ENCODE data around the gene PRKAG2. TPM values are rescaled to one million over a fixed set of nuclear protein-coding genes. Genes with fewer than 3 reads are reported as not detected.

The PRKAG2 gene
- total RNA-seq, 4 donors from 2014 or later: 19.5 to 30.8 (median 27.6) TPM

- H3K4me1 ChIP-seq: peaks cover 9 to 58% of the 10 kb centered on the region in 2 donors
- intact Hi-C loops (cut with DNase I): no loop called here
- TF ChIP-seq, protein P1, sequence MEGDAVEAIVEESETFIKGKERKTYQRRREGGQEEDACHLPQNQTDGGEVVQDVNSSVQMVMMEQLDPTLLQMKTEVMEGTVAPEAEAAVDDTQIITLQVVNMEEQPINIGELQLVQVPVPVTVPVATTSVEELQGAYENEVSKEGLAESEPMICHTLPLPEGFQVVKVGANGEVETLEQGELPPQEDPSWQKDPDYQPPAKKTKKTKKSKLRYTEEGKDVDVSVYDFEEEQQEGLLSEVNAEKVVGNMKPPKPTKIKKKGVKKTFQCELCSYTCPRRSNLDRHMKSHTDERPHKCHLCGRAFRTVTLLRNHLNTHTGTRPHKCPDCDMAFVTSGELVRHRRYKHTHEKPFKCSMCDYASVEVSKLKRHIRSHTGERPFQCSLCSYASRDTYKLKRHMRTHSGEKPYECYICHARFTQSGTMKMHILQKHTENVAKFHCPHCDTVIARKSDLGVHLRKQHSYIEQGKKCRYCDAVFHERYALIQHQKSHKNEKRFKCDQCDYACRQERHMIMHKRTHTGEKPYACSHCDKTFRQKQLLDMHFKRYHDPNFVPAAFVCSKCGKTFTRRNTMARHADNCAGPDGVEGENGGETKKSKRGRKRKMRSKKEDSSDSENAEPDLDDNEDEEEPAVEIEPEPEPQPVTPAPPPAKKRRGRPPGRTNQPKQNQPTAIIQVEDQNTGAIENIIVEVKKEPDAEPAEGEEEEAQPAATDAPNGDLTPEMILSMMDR (IDR thresholded peaks at IDR 0.05): no peak
- no peak for TF ChIP-seq POLR2A (IDR thresholded peaks at IDR 0.05)
Observed at GRCh38 chr7:151686016-151686766, 190.7 kb downstream of the PRKAG2 start.

GRCh38 chr7:151684408-151685175 is 192.3 kb downstream of the PRKAG2 start:
- Histone ChIP-seq H3K4me1 (peaks cover 13 to 67% of the 10 kb centered on the region in 2 donors), H3K36me3 (no peaks in the 10 kb centered on the region), H3K4me3 (replicated peaks in 1 of 3) (no peak overlapping the region), H3K27ac (no peak overlapping the region), H3K9me3 (no peaks in the 10 kb centered on the region), H3K27me3 (no peaks in the 10 kb centered on the region)
- no peak for DNase-seq
- intact Hi-C loops (cut with DNase I): no loop called here
- TF ChIP-seq, protein P1 (IDR thresholded peaks at IDR 0.05): no peak
- TF ChIP-seq POLR2A (IDR thresholded peaks at IDR 0.05): no peak
- 95 to 97% methylated on average over 9 of the region's 13 CpGs for WGBS, 2 donors

More at GRCh38 chr7:151686016-151686766, 190.7 kb downstream of the PRKAG2 start:
- WGBS, 2 donors: 89 to 96% methylated on average over 13 of the region's 13 CpGs
- H3K27ac ChIP-seq: no peak overlapping the region
- no peak overlapping the region for H3K4me3 ChIP-seq (replicated peaks in 1 of 3)
- DNase-seq: no peak
- no peaks in the 10 kb centered on the region for H3K36me3 ChIP-seq
- H3K27me3 ChIP-seq: no peaks in the 10 kb centered on the region
- H3K9me3 ChIP-seq: no peaks in the 10 kb centered on the region

DNA sequence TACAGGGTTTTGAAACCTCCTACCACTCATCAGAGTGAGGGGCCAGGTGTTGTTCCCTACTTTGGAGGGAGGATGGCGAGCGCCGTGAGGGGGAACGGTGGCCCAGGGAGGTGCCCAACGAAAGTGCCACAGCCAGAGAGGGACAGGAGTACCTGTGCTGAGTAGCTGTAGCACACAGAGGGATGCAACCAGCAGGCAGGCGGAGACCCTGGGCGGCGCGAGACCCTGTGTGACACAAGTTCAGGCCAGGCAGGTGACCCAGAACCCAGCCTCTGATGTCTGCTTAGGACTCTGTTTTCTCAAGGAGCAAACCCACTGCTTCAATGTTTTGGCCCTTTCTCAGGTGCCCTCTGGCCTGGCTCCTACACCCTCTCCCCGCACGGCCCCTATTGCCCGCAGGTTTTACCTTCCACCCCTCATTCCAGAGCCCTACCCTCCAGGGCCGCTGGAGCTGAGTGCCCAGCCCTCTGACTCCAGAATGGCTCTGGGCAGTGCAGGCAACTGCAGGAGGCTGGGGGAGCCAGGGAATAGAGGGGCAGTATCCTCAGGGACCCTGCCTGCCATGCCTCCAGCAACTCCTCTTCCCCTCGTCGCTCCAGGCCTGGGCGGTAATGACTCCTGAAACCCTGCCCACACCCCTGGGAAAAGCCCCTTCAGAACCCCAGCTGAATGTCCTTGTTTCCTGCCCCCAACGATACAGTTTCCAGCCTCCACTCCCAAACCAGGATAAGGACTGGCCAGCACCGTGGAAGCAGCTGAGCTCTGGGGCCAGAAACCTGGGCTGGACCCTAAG is 193.1 kb downstream of the PRKAG2 start:
- intact Hi-C loops (cut with DNase I): no loop called here
- H3K9me3 ChIP-seq: no peaks in the 10 kb centered on the region
- TF ChIP-seq POLR2A (IDR thresholded peaks at IDR 0.05): no peak
- TF ChIP-seq, protein P1 (IDR thresholded peaks at IDR 0.05): no peak
- no peaks in the 10 kb centered on the region for H3K27me3 ChIP-seq
- 88 to 90% methylated on average over 18 of the region's 18 CpGs for WGBS, 2 donors
- no peak for DNase-seq
- peak overlapping the region in 1 of 3 donors; percentile 62 for H3K27ac ChIP-seq
- peaks cover 13 to 66% of the 10 kb centered on the region in 2 donors for H3K4me1 ChIP-seq
- H3K36me3 ChIP-seq: no peaks in the 10 kb centered on the region
- H3K4me3 ChIP-seq (replicated peaks in 1 of 3): no peak overlapping the region

DNA sequence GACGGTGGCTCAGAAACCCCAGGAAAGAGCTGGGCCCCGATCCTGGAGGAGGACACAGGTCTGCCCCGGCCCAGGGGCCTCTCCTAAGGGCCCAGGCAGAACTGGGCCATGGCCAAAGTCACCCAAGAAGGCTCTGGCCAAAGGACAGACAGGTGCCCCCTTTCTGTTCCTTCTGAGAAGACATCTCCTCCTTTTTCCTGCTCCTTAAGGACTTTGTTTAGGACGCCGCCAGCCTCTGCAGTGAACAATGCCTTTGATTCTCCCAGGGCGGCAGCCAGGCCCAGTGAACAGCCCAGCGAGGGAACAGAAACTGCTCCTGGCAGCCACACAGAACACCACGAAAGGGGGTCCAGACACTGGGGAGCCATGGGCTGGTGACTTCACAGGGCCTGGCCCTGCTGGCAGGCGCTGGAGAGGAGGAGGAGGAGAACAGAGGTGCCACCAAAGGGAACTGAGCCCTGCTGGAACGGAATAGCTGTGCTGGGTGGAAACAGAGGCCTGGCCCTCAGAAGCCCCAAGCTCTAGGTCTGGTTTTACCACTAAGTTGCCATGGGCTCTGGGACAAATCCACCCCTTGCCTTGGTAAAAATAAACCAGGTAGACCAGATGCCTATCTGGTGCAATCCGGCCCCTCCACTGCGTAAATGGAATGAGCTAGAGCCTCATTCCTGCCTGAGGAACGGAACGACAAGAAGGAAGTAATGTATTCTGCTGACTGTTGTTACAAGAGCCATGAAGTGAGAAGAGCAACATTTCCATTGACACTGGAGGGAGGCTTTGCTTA is 193.9 kb downstream of the PRKAG2 start:
- H3K36me3 ChIP-seq: no peaks in the 10 kb centered on the region
- DNase-seq: peak; percentile 26 to 30
- peak overlapping the region in 1 of 3 donors; percentile 62 for H3K27ac ChIP-seq
- H3K9me3 ChIP-seq: no peaks in the 10 kb centered on the region
- peaks cover 12 to 66% of the 10 kb centered on the region in 2 donors for H3K4me1 ChIP-seq
- WGBS, 2 donors: 80 to 90% methylated on average over 12 to 14 of the region's 14 CpGs
- TF ChIP-seq POLR2A (IDR thresholded peaks at IDR 0.05): no peak
- TF ChIP-seq, protein P1 (IDR thresholded peaks at IDR 0.05): no peak
- intact Hi-C loops (cut with DNase I): no loop called here
- H3K27me3 ChIP-seq: no peaks in the 10 kb centered on the region
- no peak overlapping the region for H3K4me3 ChIP-seq (replicated peaks in 1 of 3)

Data from thyroid gland (tissue), 4 donors.